VCaP (cell line): ENCODE results near the gene ADD2.

Experiments
- H3K27ac ChIP-seq: fragments of 450-650 bp; 2 replicates; pipeline ENCODE4 v1.5.1; 2017
- TF ChIP-seq, protein P1 (sequence below): fragments of 450-650 bp; conservative IDR thresholded peaks from 2 replicates; pipeline ENCODE4 v1.5.1; 2017; ENCODE audit warnings: mild to moderate bottlenecking, moderate library complexity

ADD2 gene

DNA sequence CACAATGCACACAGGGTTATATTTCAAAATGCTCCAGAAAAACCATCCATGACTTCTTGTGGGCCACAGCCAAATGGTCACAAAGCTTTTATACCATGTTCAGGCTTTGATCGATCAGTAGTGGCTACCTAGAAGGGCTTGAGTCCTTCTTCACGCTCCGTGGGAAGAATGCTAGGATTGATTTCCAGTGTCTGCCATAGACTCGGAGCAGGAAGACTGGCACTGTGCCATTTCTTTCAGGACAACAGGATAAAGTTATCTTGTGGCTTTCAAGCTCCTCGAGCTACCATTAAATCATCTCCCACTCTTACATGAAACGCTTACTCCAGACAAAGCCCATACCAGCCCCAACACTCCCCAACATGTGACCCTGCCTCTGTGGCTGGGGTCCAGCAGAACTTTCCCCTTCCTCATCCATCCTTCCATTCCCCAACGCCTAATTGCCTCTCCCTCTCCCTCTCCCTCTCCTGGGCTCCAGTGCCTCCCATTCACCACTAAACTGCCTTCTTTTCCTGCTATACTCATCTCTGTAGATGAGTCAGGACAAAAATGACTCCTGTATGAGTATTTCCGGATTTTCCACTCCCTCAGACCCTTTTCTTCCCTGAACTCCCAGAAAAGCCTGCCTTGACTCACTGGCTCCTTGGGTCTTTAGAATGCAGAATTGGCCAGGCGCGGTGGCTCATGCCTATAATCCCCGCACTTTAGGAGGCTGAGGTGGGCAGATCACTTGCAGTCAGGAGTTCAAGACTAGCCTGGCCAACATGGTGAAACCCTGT, 40.9 kb downstream of the ADD2 start:
- TF ChIP-seq, protein P1, sequence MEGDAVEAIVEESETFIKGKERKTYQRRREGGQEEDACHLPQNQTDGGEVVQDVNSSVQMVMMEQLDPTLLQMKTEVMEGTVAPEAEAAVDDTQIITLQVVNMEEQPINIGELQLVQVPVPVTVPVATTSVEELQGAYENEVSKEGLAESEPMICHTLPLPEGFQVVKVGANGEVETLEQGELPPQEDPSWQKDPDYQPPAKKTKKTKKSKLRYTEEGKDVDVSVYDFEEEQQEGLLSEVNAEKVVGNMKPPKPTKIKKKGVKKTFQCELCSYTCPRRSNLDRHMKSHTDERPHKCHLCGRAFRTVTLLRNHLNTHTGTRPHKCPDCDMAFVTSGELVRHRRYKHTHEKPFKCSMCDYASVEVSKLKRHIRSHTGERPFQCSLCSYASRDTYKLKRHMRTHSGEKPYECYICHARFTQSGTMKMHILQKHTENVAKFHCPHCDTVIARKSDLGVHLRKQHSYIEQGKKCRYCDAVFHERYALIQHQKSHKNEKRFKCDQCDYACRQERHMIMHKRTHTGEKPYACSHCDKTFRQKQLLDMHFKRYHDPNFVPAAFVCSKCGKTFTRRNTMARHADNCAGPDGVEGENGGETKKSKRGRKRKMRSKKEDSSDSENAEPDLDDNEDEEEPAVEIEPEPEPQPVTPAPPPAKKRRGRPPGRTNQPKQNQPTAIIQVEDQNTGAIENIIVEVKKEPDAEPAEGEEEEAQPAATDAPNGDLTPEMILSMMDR = no peak
- H3K27ac ChIP-seq = no peak overlapping the region

DNA sequence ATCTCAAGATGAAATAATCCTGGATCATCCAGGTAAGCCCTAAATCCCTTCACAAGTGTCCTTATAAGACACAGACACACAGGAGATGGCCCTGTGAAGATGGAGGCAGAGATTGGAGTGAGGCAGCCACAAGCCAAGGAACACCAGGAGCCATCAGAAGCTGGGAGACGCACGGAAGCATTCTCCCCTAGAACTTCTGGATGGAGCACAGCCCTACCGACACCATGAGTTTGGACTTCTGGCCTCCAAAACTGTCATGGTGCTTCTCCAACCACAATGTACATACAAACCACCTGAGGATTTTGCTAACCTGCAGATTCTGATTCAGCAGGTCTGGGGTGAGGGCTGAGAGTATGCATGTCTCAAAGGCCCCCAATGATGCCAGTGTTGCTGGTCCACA, 42.5 kb downstream of the ADD2 start:
- TF ChIP-seq, protein P1 = no peak
- no peak overlapping the region for H3K27ac ChIP-seq

DNA sequence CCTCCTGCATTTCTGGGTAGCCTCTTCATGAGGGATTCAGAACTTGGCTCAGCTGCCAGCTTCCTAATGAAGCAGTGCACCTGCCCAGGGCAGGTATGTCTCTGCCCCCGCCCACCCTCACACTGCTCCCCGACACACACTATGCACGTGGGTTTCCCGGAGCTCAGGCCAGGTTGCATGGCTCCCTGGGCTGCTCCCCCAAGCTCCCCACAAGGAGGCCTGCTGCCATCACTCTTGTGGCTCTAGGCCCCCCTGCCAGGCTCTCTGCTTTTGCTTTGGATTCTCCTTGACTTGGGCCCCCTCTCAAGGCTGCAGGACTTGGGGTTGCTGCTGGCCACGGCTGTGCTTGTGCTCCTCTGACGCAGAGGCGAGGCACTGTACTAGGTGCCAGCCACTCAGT, 43.6 kb downstream of the ADD2 start:
- TF ChIP-seq, protein P1 = no peak
- no peak overlapping the region for H3K27ac ChIP-seq

DNA sequence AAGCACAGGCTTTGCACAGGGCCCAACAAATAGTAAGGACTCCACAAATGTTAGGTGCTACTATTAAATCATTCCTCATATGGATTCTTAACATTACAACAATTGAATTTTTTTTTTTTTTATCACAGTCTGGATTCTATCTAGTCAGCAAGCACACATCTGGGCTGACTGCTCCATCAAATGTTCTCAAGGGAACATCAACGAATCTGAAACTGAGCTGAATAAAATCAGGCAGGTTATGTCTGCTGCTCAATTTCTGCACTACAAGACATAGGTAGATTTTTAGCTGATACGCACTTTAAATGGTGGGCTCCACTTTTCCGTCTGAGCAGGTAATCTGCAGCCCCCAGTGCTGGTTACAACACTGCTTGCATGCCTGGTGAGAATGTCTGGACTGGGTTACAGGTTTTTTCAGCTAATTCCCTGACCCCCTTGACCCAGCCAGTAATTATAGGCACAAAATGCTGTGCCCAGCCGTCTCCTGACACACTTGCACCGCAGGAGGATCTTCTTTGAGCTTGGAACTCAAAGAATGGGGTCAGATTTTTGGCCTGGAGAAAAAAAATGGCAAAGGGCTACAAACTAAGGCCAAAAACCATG, 44.6 kb downstream of the ADD2 start:
- TF ChIP-seq, protein P1 = no peak

DNA sequence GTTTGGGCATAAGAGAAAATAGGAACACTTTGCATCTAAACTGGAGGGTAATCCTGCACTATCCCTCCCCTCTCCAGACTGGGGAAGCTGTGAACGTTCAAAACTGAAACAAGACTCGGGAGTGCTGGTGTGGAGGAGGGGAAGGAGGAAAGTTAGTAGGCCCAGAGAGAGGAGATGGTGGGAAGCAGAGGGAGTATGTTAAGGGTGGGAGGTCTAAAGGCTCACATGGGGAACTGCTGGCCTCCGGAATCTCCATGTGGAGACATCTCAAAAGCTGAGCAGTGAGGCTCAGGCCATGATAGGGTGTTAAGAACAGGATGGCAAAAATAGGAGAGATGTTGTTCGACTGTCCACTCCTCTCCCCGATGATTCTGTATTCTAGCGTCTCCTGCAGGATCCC, 47.9 kb downstream of the ADD2 start:
- no peak overlapping the region for H3K27ac ChIP-seq
- TF ChIP-seq, protein P1 = no peak

More for the DNA sequence above, 44.6 kb downstream of the ADD2 start:
- H3K27ac ChIP-seq = no peak overlapping the region

DNA sequence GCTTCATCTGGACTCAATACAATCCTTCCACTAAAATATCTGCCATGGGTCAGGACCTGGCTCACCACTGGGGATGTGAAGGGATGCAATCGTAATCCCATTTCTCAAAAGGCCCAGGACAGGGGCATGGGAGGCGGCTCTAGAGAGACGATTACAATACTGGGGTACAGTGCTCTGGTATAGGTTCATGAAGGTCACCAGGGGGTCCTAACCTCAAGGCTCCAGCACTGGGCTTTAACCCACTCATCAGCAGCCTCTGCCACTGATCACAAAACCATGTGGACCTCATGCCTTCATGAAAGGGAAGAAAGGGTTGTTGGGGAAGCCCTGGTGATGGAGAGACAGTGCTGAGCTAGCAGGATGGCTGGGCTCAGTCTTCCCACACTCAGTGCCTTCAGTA, 48.8 kb downstream of the ADD2 start:
- H3K27ac ChIP-seq = no peak overlapping the region
- TF ChIP-seq, protein P1 = no peak

DNA sequence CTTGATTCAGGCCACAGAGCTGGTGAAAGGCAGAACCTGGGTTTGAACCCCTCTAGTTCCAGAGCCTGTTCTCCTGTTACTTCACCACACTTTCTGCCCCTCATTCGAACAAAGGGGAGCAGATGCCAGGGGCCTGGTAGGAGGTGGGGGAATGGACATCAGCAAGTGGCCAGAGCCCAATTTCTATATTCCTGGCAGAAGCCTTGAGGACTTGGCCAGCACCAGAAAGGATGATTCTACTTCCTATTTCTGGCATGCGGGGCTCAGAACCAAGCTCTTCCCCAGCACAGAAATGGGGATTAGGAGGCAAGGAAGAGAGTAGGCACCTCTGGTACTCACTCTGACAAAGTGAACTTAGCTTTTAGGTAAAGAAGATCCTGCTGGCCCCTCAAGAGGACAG, 49.3 kb downstream of the ADD2 start:
- 0 out of 2 replicates have a peak overlapping the region, but pooled peaks have one; percentile 86 for H3K27ac ChIP-seq
- TF ChIP-seq, protein P1 = no peak
